GM23338 (cell line): Measurements from ENCODE around the gene ARHGAP9. TPM values are rescaled to one million over a fixed set of nuclear protein-coding genes. Genes with fewer than 3 reads are reported as not detected.

ENCODE experiments used
- ATAC-seq: fragments of 200-7000 bp; cut with Tn5 transposase; 3 replicates; pipeline ENCODE4 v1.9.1; 2020
- DNase-seq: peaks from one replicate; pipeline ENCODE4 v3.0.0-alpha.2; 2015; ENCODE audit warnings: low spot score
- H2AFZ ChIP-seq: fragments of 200-600 bp; sonication (generic); 2 replicates; pipeline ENCODE4 v1.8.0; 2016; ENCODE audit warnings: antibody characterized with exemption, mild to moderate bottlenecking, moderate library complexity
- H3F3A ChIP-seq: fragments of 200-600 bp; sonication (generic); replicated peaks from 2 replicates; pipeline ENCODE4 v1.8.0; 2017; ENCODE audit warnings: antibody characterized with exemption, mixed run types, low read depth
- H3K27ac ChIP-seq: fragments of 200-600 bp; sonication (generic); 2 replicates; pipeline ENCODE4 v1.6.1; 2016; ENCODE audit warnings: low read depth
- H3K27me3 ChIP-seq: fragments of 200-600 bp; sonication (generic); 2 replicates; pipeline ENCODE4 v1.8.0; 2016; ENCODE audit warnings: mild to moderate bottlenecking, mixed run types, moderate library complexity; ENCODE audit not compliant: insufficient read depth
- H3K36me3 ChIP-seq: fragments of 200-600 bp; sonication (generic); 2 replicates; pipeline ENCODE4 v1.8.0; 2016; ENCODE audit warnings: mild to moderate bottlenecking; ENCODE audit not compliant: insufficient read depth
- H3K4me1 ChIP-seq: fragments of 200-600 bp; sonication (generic); 2 replicates; pipeline ENCODE4 v1.8.0; 2016; ENCODE audit warnings: mild to moderate bottlenecking, moderate library complexity; ENCODE audit not compliant: insufficient read depth
- H3K4me2 ChIP-seq: fragments of 200-600 bp; sonication (generic); 2 replicates; pipeline ENCODE4 v1.7.1; 2017; ENCODE audit warnings: mixed run types
- H3K4me3 ChIP-seq: fragments of 200-600 bp; sonication (generic); 2 replicates; pipeline ENCODE4 v1.6.1; 2016; ENCODE audit warnings: mixed run types
- H3K79me2 ChIP-seq: fragments of 200-600 bp; sonication (generic); replicated peaks from 2 replicates; pipeline ENCODE4 v1.8.0; 2017; ENCODE audit warnings: mild to moderate bottlenecking; ENCODE audit not compliant: insufficient read depth
- H3K9me2 ChIP-seq: fragments of 200-600 bp; sonication (generic); 2 replicates; pipeline ENCODE4 v1.8.0; 2017; ENCODE audit not compliant: insufficient read depth
- H4K20me1 ChIP-seq: fragments of 200-600 bp; sonication (generic); replicated peaks from 2 replicates; pipeline ENCODE4 v1.8.0; 2017; ENCODE audit warnings: mild to moderate bottlenecking; ENCODE audit not compliant: insufficient read depth
- H3K27ac Mint-ChIP-seq: 2 replicates; pipeline ENCODE4 v1.8.0; 2020; ENCODE audit warnings: inconsistent platforms, mild to moderate bottlenecking, moderate library complexity, mixed read lengths
- H3K27me3 Mint-ChIP-seq: 3 replicates; pipeline ENCODE4 v1.8.0; 2022; ENCODE audit warnings: low read depth, mild to moderate bottlenecking, moderate library complexity, mixed read lengths, inconsistent platforms; ENCODE audit not compliant: insufficient read depth, poor library complexity
- H3K36me3 Mint-ChIP-seq: 3 replicates; pipeline ENCODE4 v1.8.0; 2021; ENCODE audit warnings: low read depth, mild to moderate bottlenecking, inconsistent platforms, moderate library complexity, mixed read lengths
- H3K4me1 Mint-ChIP-seq: 3 replicates; pipeline ENCODE4 v1.8.0; 2020; ENCODE audit warnings: mild to moderate bottlenecking, inconsistent platforms, mixed read lengths
- H3K4me3 Mint-ChIP-seq: 3 replicates; pipeline ENCODE4 v1.8.0; 2021; ENCODE audit warnings: moderate library complexity, mild to moderate bottlenecking, inconsistent platforms, mixed read lengths
- H3K9me3 Mint-ChIP-seq: 3 replicates; pipeline ENCODE4 v1.8.0; 2020; ENCODE audit warnings: moderate library complexity, mild to moderate bottlenecking, inconsistent platforms, mixed read lengths
- CREB1 ChIP-seq: fragments of 250-450 bp; sonication (Bioruptor Pico); IDR thresholded peaks from 2 replicates; pipeline ENCODE4 v1.5.0; 2020; ENCODE audit warnings: low read depth, mild to moderate bottlenecking, moderate library complexity
- CTCF ChIP-seq, 2 experiments: fragments of 200-600 bp in 1 of 2; sonication (generic) in 1 of 2; conservative IDR thresholded peaks; 2 replicates each; pipeline versions ENCODE4 v1.5.1 to v1.6.1; 2016 to 2017; ENCODE audit warnings: antibody characterized with exemption in 2 of 2, low read depth in 2 of 2, mild to moderate bottlenecking in 2 of 2, moderate library complexity in 1 of 2
- EZH2phosphoT487 ChIP-seq: fragments of 200-600 bp; sonication (generic); IDR thresholded peaks from one replicate; pipeline ENCODE4 v1.8.1; 2018; ENCODE audit warnings: antibody characterized with exemption; ENCODE audit not compliant: unreplicated experiment
- JUNB ChIP-seq: IDR thresholded peaks from one replicate; pipeline ENCODE4 v1.6.1; 2016; ENCODE audit warnings: antibody characterized with exemption; ENCODE audit not compliant: unreplicated experiment
- POLR2AphosphoS5 ChIP-seq: IDR thresholded peaks from 2 replicates; pipeline ENCODE4 v1.6.1; 2016; ENCODE audit warnings: antibody characterized with exemption, low read depth
- REST ChIP-seq: IDR thresholded peaks from one replicate; pipeline ENCODE4 v1.6.1; 2018; ENCODE audit warnings: antibody characterized with exemption; ENCODE audit not compliant: unreplicated experiment
- ZNF462 ChIP-seq: fragments of 250-450 bp; sonication (Bioruptor Pico); IDR thresholded peaks from 2 replicates; pipeline ENCODE4 v1.5.0; 2020; ENCODE audit warnings: mild to moderate bottlenecking, moderate library complexity
- polyA plus RNA-seq: library from polyadenylated mRNA; unstranded; fragments of >200 nt; fragmentation: Nextera tagmentation; extraction: Ambion mirVana; gene quantifications from 2 replicates; pipeline ENCODE4 v1.2.1, GENCODE V29; 2016
- total RNA-seq: library from RNA; depleted of rRNA; stranded (reverse); fragments of >200 nt; shearing (Covaris generic); gene quantifications from 2 replicates; pipeline ENCODE4 v1.2.3, GENCODE V29; 2014

Gene ARHGAP9
- total and polyA plus RNA-seq, 2 experiments from 2014 or later, result 4.5 to 7.1 TPM

GRCh38 chr12:57465747-57466505 is 13.7 kb downstream of the ARHGAP9 start:
- H3K27ac Mint-ChIP-seq, result no peak overlapping the region; the same call in 1 of the 2 replicates
- ATAC-seq, result no peak
- H3K9me3 Mint-ChIP-seq, result no peaks in the 10 kb centered on the region; the same call in 2 of the 3 replicates
- H3K4me1 Mint-ChIP-seq, result peaks cover 11% of the 10 kb centered on the region
- Histone ChIP-seq H3K9me2 (no peaks in the 10 kb centered on the region), H3K27ac (no peak overlapping the region), H3K4me3 (no peak overlapping the region), H3K27me3 (no peaks in the 10 kb centered on the region), H3K79me2 (no peaks in the 10 kb centered on the region), H3K36me3 (no peaks in the 10 kb centered on the region), H2AFZ (no peak overlapping the region), H4K20me1 (no peaks in the 10 kb centered on the region; the same call in 1 of the 2 replicates), H3F3A (peaks cover 10% of the 10 kb centered on the region), H3K4me2 (no peak overlapping the region), H3K4me1 (peaks cover 5% of the 10 kb centered on the region)
- H3K36me3 Mint-ChIP-seq, result peaks cover 13% of the 10 kb centered on the region; the same call in 2 of the 3 replicates
- peaks cover 22% of the 10 kb centered on the region for H3K27me3 Mint-ChIP-seq
- no peak overlapping the region; the same call in 2 of the 3 replicates for H3K4me3 Mint-ChIP-seq
- DNase-seq, result no peak
- no peak for TF ChIP-seq REST
- no peak for TF ChIP-seq JUNB
- TF ChIP-seq POLR2AphosphoS5, result no peak
- TF ChIP-seq CREB1 (CRISPR knock-in tag), result no peak
- TF ChIP-seq CTCF (conservative IDR thresholded peaks at IDR 0.05; ENCODE audit: low read depth in 2 of 2), result no peak
- TF ChIP-seq EZH2phosphoT487, result no peak

DNA sequence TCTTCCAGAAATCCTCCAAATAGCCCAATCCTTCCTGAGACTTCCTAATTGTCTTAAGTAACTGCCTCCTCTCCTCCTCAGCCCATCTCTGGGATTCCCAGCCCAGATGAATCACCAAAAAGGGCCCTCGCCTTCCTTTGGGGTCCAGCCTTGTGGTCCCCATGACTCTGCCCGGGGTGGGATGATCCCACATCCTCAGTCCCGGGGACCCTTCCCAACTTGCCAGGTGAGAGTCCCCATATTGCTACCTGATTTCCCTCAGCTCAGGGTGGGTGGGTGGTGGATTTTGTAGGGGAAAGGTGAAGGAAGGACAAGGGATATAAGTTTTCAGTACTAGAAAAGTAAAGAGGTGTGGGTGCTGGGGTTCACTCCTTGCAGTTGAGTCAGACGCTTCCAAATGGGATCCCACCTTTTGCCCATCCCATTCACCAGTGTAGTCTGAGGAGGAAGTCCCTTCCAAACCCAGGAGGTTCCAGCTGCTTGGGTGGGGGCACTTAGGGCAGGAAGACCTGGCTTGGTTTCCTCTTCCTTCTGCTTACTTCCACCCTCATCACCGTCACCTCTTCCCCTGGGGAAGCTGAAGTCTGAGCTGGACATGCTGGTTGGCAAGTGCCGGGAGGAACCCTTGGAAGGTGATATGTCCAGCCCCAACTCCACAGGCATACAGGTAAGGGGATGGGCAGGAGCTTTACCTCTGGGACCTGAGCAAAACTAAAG is 14.5 kb downstream of the ARHGAP9 start:
- peaks cover 3% of the 10 kb centered on the region for H3K79me2 ChIP-seq
- no peaks in the 10 kb centered on the region for H3K27me3 ChIP-seq
- H3K27me3 Mint-ChIP-seq, result peaks cover 25% of the 10 kb centered on the region
- no peaks in the 10 kb centered on the region; the same call in 2 of the 3 replicates for H3K9me3 Mint-ChIP-seq
- ATAC-seq (no peak), DNase-seq (no peak)
- peaks cover 18% of the 10 kb centered on the region for H3F3A ChIP-seq
- peaks cover 14% of the 10 kb centered on the region for H3K4me1 Mint-ChIP-seq
- H3K9me2 ChIP-seq, result no peaks in the 10 kb centered on the region
- no peak overlapping the region for H3K4me3 ChIP-seq
- H2AFZ ChIP-seq, result no peak overlapping the region
- H3K27ac ChIP-seq, result no peak overlapping the region
- H3K4me1 ChIP-seq, result peaks cover 5% of the 10 kb centered on the region
- H4K20me1 ChIP-seq, result no peaks in the 10 kb centered on the region; the same call in 1 of the 2 replicates
- H3K4me2 ChIP-seq, result no peak overlapping the region
- H3K27ac Mint-ChIP-seq, result 0 out of 2 replicates have a peak overlapping the region, but pooled peaks have one; percentile 57
- peaks cover 13% of the 10 kb centered on the region; the same call in 2 of the 3 replicates for H3K36me3 Mint-ChIP-seq
- H3K4me3 Mint-ChIP-seq, result no peak overlapping the region
- no peaks in the 10 kb centered on the region for H3K36me3 ChIP-seq
- TF ChIP-seq ZNF462 (CRISPR knock-in tag), result no peak
